ENCODE measurements around the gene ZNF764. TPM values are rescaled to one million over a fixed set of nuclear protein-coding genes. Genes with fewer than 3 reads are reported as not detected.

ZNF764 gene
- total and polyA plus RNA-seq, 9 of the 15 experiments (the other 6 are each of a cell fraction or from before 2014, with no cell fraction given): 0.69 to 10.1 (median 4.1) TPM

GRCh38 chr16:30526137-30526822 lies 31.9 kb downstream of the ZNF764 start, which contains the start of gene ZNF768 (continued):
- TF ChIP-seq, protein P1, sequence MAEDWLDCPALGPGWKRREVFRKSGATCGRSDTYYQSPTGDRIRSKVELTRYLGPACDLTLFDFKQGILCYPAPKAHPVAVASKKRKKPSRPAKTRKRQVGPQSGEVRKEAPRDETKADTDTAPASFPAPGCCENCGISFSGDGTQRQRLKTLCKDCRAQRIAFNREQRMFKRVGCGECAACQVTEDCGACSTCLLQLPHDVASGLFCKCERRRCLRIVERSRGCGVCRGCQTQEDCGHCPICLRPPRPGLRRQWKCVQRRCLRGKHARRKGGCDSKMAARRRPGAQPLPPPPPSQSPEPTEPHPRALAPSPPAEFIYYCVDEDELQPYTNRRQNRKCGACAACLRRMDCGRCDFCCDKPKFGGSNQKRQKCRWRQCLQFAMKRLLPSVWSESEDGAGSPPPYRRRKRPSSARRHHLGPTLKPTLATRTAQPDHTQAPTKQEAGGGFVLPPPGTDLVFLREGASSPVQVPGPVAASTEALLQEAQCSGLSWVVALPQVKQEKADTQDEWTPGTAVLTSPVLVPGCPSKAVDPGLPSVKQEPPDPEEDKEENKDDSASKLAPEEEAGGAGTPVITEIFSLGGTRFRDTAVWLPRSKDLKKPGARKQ (CRISPR knock-in tag; IDR thresholded peaks at IDR 0.05): no peak
- peak in 2 of 3 experiments; percentile 21 to 56 for TF ChIP-seq YY1 (IDR thresholded peaks at IDR 0.05; ENCODE audit: borderline replicate concordance in 1 of 3, control insufficient read depth in 1 of 3, extremely low read depth in 1 of 3, insufficient read depth in 3 of 3, insufficient read length in 1 of 3, insufficient replicate concordance in 2 of 3, low read depth in 1 of 3, low read length in 2 of 3)
- no peak for TF ChIP-seq HMG20A (CRISPR knock-in tag; conservative IDR thresholded peaks at IDR 0.05)
- no peak for TF ChIP-seq NCOA6 (IDR thresholded peaks at IDR 0.05)
- peak; percentile 70 to 95 for TF ChIP-seq SIN3A (IDR thresholded peaks at IDR 0.05; ENCODE audit: borderline replicate concordance in 2 of 2, control insufficient read depth in 1 of 2, low read depth in 2 of 2, low read length in 2 of 2)
- peak; percentile 38; the same call in 1 of the 2 replicates for TF ChIP-seq PHF8 (IDR thresholded peaks at IDR 0.05; ENCODE audit: borderline replicate concordance, low read length)
- no peak for TF ChIP-seq BRD9 (IDR thresholded peaks at IDR 0.05; ENCODE audit: low read depth, partially characterized antibody)
- TF ChIP-seq SUPT5H (IDR thresholded peaks at IDR 0.05): 0 out of 2 replicates have a peak, but pooled peaks have one; percentile 7
- no peak for TF ChIP-seq NFATC3 (IDR thresholded peaks at IDR 0.05)
- TF ChIP-seq RNF219 (CRISPR knock-in tag; IDR thresholded peaks at IDR 0.05): no peak
- no peak for TF ChIP-seq RHOXF2B (CRISPR knock-in tag; conservative IDR thresholded peaks at IDR 0.05)
- TF ChIP-seq NONO (IDR thresholded peaks at IDR 0.05; ENCODE audit: low read depth in 2 of 2, low read length in 1 of 2): peak in 1 of 2 experiments; percentile 91; a peak in 2 of 4 replicates
- no peak for TF ChIP-seq PRPF4 (IDR thresholded peaks at IDR 0.05; ENCODE audit: insufficient read depth, low read depth, low read length, poor library complexity, severe bottlenecking)
- TF ChIP-seq KLF16 (IDR thresholded peaks at IDR 0.05): no peak
- no peak for TF ChIP-seq ZNF12 (CRISPR knock-in tag; IDR thresholded peaks at IDR 0.05)
- no peak for TF ChIP-seq CHCHD3 (CRISPR knock-in tag; IDR thresholded peaks at IDR 0.05)
- TF ChIP-seq TRIM28 (IDR thresholded peaks at IDR 0.05): no peak
- TF ChIP-seq FOXJ2 (tag; IDR thresholded peaks at IDR 0.05): no peak
- peak; percentile 53 for TF ChIP-seq SAP30 (IDR thresholded peaks at IDR 0.05; ENCODE audit: borderline replicate concordance, insufficient read depth, low read depth, low read length, poor library complexity, severe bottlenecking)
- no peak for TF ChIP-seq ZNF586 (CRISPR knock-in tag; conservative IDR thresholded peaks at IDR 0.05)
- peak; percentile 45 for TF ChIP-seq CHD1 (IDR thresholded peaks at IDR 0.05; ENCODE audit: low read length)
- TF ChIP-seq POLR2AphosphoS2 (IDR thresholded peaks at IDR 0.05; ENCODE audit: low read length): no peak
- TF ChIP-seq GATAD2B (IDR thresholded peaks at IDR 0.05; ENCODE audit: borderline replicate concordance): peak; percentile 46; the same call in 1 of the 2 replicates
- TF ChIP-seq XRCC5 (IDR thresholded peaks at IDR 0.05; ENCODE audit: low read depth, low read length): no peak
- TF ChIP-seq U2AF1 (optimal IDR thresholded peaks at IDR 0.05; ENCODE audit: low read depth, low read length): no peak
- no peak for TF ChIP-seq BMI1 (IDR thresholded peaks at IDR 0.05; ENCODE audit: low read length)

All from K562 (cell line).